PC-9 (cell line): ENCODE data around the gene DCAF6. TPM values are rescaled to one million over a fixed set of nuclear protein-coding genes. Genes with fewer than 3 reads are reported as not detected.

Experiments used
- BruUV-seq: library from RNA; stranded (reverse); fragments of 400-500 nt; replicated peaks from 2 replicates; lab custom pipeline; 2021; lab: Mats Ljungman, UMichigan
- CTCF ChIA-PET: fragments of 300-600 bp; sonication (Branson Sonifier 250); formaldehyde crosslinking; loops from one replicate; lab custom pipeline; 2022; ENCODE audit warnings: antibody characterized with exemption; lab: Charles Lee
- POLR2A ChIA-PET: fragments of 300-600 bp; sonication (Branson Sonifier 250); formaldehyde crosslinking; loops from one replicate; lab custom pipeline; 2022; ENCODE audit warnings: antibody characterized with exemption; ENCODE audit not compliant: unreplicated experiment; lab: Charles Lee
- DNase-seq, 2 experiments: peaks; one replicate each; pipeline versions ENCODE4 v3.0.0 to v3.0.0-alpha.2; 2015 to 2022; ENCODE audit warnings: mixed read lengths in 1 of 2
- H2AFZ ChIP-seq: fragments of 200-600 bp; sonication (generic); 2 replicates; pipeline ENCODE4 v1.8.1; 2017; ENCODE audit warnings: antibody characterized with exemption
- H3F3A ChIP-seq: fragments of 200-600 bp; sonication (generic); 2 replicates; pipeline ENCODE4 v1.8.1; 2017; ENCODE audit warnings: antibody characterized with exemption, mild to moderate bottlenecking, low read depth; ENCODE audit not compliant: insufficient read depth
- H3K27ac ChIP-seq: fragments of 200-600 bp; sonication (generic); 2 replicates; pipeline ENCODE4 v1.6.1; 2016; ENCODE audit warnings: mixed run types
- H3K27me3 ChIP-seq: fragments of 200-600 bp; sonication (generic); 2 replicates; pipeline ENCODE4 v1.6.1; 2016; ENCODE audit warnings: low read depth, mixed run types; ENCODE audit not compliant: insufficient read depth
- H3K36me3 ChIP-seq: fragments of 200-600 bp; sonication (generic); 2 replicates; pipeline ENCODE4 v1.6.1; 2016; ENCODE audit warnings: low read depth, mixed run types
- H3K4me1 ChIP-seq: fragments of 200-600 bp; sonication (generic); replicated peaks from 2 replicates; pipeline ENCODE4 v1.6.1; 2016; ENCODE audit warnings: mixed run types; ENCODE audit not compliant: insufficient read depth
- H3K4me2 ChIP-seq: fragments of 200-600 bp; sonication (generic); 2 replicates; pipeline ENCODE4 v1.6.1; 2017; ENCODE audit warnings: mixed run types
- H3K4me3 ChIP-seq: fragments of 200-600 bp; sonication (generic); 2 replicates; pipeline ENCODE4 v1.6.1; 2016; ENCODE audit warnings: mixed run types
- H3K79me2 ChIP-seq: fragments of 200-600 bp; sonication (generic); 2 replicates; pipeline ENCODE4 v1.6.1; 2017; ENCODE audit warnings: low read depth, mixed run types
- H3K9me2 ChIP-seq: fragments of 200-600 bp; sonication (generic); 2 replicates; pipeline ENCODE4 v1.8.1; 2017; ENCODE audit warnings: mild to moderate bottlenecking; ENCODE audit not compliant: insufficient read depth
- H3K9me3 ChIP-seq: fragments of 200-600 bp; sonication (generic); 2 replicates; pipeline ENCODE4 v1.8.1; 2016; ENCODE audit warnings: low read depth; ENCODE audit not compliant: insufficient read depth
- H4K20me1 ChIP-seq: fragments of 200-600 bp; sonication (generic); 2 replicates; pipeline ENCODE4 v1.8.1; 2017; ENCODE audit not compliant: insufficient read depth
- EZH2 ChIP-seq: fragments of 200-600 bp; sonication (generic); IDR thresholded peaks from 2 replicates; pipeline ENCODE4 v1.8.0; 2017; ENCODE audit warnings: antibody characterized with exemption, low read depth
- intact Hi-C: fragments of 100-400 bp; cut with micrococcal nuclease; formaldehyde crosslinking; loops from one replicate; pipeline ENCODE4 v1.10.0; 2022; ENCODE audit not compliant: unreplicated experiment
- total RNA-seq: library from RNA; stranded (reverse); gene quantifications from 2 replicates; pipeline ENCODE4 v1.2.3, GENCODE V29; 2021
- TF ChIP-seq, protein P1 (sequence below): fragments of 200-600 bp; sonication (generic); conservative IDR thresholded peaks from 2 replicates; pipeline ENCODE4 v1.6.1; 2017; ENCODE audit warnings: mixed run types, antibody characterized with exemption, mild to moderate bottlenecking, moderate library complexity

DCAF6 gene
- total RNA-seq, 1 experiment from 2014 or later: 77.4 TPM

- no peaks in the 10 kb centered on the region for H3K36me3 ChIP-seq
- H3K9me2 ChIP-seq: no peaks in the 10 kb centered on the region; the same call in 1 of the 2 replicates
- no peak overlapping the region for H3K27ac ChIP-seq
- intact Hi-C loops: no loop called here
- H3K9me3 ChIP-seq: no peaks in the 10 kb centered on the region
- H2AFZ ChIP-seq: no peak overlapping the region
- H3K4me2 ChIP-seq: no peak overlapping the region
- POLR2A ChIA-PET: interaction anchor here (0.6 to 0.7 kb wide), 2 partner anchors 10 to 316 kb away, joined by 5 to 6 read pairs; no protein-coding TSS in a partner anchor
- H3K27me3 ChIP-seq: no peaks in the 10 kb centered on the region
- CTCF ChIA-PET: no interaction called here
- H3K79me2 ChIP-seq: no peaks in the 10 kb centered on the region
- no TSS peak for BruUV-seq
- H3F3A ChIP-seq: no peaks in the 10 kb centered on the region; the same call in 1 of the 2 replicates
- DNase-seq: peak; percentile 38 to 76
- H3K4me1 ChIP-seq: 0 out of 2 replicates have a peak, but pooled peaks cover 8% of the 10 kb centered on the region
- no peak for TF ChIP-seq EZH2
- TF ChIP-seq, protein P1, sequence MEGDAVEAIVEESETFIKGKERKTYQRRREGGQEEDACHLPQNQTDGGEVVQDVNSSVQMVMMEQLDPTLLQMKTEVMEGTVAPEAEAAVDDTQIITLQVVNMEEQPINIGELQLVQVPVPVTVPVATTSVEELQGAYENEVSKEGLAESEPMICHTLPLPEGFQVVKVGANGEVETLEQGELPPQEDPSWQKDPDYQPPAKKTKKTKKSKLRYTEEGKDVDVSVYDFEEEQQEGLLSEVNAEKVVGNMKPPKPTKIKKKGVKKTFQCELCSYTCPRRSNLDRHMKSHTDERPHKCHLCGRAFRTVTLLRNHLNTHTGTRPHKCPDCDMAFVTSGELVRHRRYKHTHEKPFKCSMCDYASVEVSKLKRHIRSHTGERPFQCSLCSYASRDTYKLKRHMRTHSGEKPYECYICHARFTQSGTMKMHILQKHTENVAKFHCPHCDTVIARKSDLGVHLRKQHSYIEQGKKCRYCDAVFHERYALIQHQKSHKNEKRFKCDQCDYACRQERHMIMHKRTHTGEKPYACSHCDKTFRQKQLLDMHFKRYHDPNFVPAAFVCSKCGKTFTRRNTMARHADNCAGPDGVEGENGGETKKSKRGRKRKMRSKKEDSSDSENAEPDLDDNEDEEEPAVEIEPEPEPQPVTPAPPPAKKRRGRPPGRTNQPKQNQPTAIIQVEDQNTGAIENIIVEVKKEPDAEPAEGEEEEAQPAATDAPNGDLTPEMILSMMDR: no peak
- H4K20me1 ChIP-seq: no peaks in the 10 kb centered on the region
- no peak overlapping the region for H3K4me3 ChIP-seq
These were observed 176.3 kb downstream of the DCAF6 start for GRCh38 chr1:168112673-168113305.

DNA sequence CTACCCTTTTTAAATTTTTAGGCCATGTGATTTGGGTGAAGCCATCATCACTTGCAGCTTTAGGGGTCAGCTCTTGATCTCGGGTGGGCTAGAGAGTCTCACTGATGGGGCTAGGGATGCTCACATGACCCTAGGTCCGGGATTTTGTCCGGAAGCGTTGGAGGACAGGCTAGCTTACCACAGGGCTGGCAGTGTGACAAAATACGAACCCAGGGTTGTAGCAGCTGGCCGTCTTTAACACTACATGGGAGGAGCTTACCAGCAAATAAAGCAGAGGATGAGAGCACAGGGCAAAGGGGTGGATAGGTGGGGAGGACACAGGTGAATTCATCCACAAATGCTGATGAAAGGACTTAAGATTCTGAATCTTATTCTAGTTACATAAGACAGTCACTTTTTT is 178.4 kb downstream of the DCAF6 start:
- no peaks in the 10 kb centered on the region for H3K9me3 ChIP-seq
- no peak overlapping the region for H3K4me3 ChIP-seq
- TF ChIP-seq, protein P1: no peak
- no peak for TF ChIP-seq EZH2
- H3K27me3 ChIP-seq: no peaks in the 10 kb centered on the region
- POLR2A ChIA-PET: no interaction called here
- CTCF ChIA-PET: no interaction called here
- H3K9me2 ChIP-seq: no peaks in the 10 kb centered on the region
- no peak overlapping the region for H2AFZ ChIP-seq
- H3K4me1 ChIP-seq: 0 out of 2 replicates have a peak, but pooled peaks cover 8% of the 10 kb centered on the region
- no peak overlapping the region for H3K27ac ChIP-seq
- H3K36me3 ChIP-seq: no peaks in the 10 kb centered on the region
- DNase-seq: no peak
- no TSS peak for BruUV-seq
- H4K20me1 ChIP-seq: no peaks in the 10 kb centered on the region
- intact Hi-C loops: no loop called here
- H3K79me2 ChIP-seq: no peaks in the 10 kb centered on the region
- no peaks in the 10 kb centered on the region; the same call in 1 of the 2 replicates for H3F3A ChIP-seq
- no peak overlapping the region for H3K4me2 ChIP-seq

DNA sequence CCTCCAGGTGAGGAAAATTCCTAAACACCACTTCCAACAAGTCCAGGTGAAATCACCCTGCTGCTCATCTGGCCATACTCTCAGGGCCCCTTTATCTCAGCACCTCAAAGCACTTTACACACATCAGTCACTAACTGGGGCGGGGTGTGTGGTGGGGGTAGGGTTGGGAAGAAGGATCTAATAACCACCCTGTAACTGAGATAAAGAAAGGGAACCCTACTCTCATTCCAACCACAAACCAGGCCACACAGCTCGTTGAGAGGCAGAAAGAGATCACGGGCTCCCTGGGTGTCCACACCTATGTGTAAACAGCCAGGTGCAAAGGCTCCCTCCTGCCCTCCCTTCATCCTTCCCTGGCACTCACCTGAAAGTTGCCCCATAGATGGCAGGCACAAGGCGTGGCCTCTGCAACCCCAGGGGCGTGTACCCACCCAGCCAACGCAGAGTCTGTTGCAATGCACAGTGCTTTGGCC is 179.9 kb downstream of the DCAF6 start:
- ChIA-PET CTCF (interaction anchor here (1.0 to 1.3 kb wide), 2 partner anchors 26 to 34 kb away, joined by 3 read pairs; no protein-coding TSS in a partner anchor), POLR2A (no interaction called here)
- no peak overlapping the region for H3K4me2 ChIP-seq
- BruUV-seq: no TSS peak
- H3K4me1 ChIP-seq: 0 out of 2 replicates have a peak, but pooled peaks cover 8% of the 10 kb centered on the region
- H3K27ac ChIP-seq: no peak overlapping the region
- no peaks in the 10 kb centered on the region; the same call in 1 of the 2 replicates for H3F3A ChIP-seq
- H3K4me3 ChIP-seq: no peak overlapping the region
- H2AFZ ChIP-seq: no peak overlapping the region
- H4K20me1 ChIP-seq: no peaks in the 10 kb centered on the region
- H3K36me3 ChIP-seq: no peaks in the 10 kb centered on the region
- peak; percentile 37 to 53 for DNase-seq
- H3K9me3 ChIP-seq: no peaks in the 10 kb centered on the region
- TF ChIP-seq, protein P1: no peak
- no peak for TF ChIP-seq EZH2
- H3K9me2 ChIP-seq: no peaks in the 10 kb centered on the region
- intact Hi-C loops: no loop called here
- H3K79me2 ChIP-seq: no peaks in the 10 kb centered on the region
- H3K27me3 ChIP-seq: no peaks in the 10 kb centered on the region
